NCI-H2081 treated with DMSO at 0.1 percent for 48 hours (cell line): Measurements from ENCODE around the gene ARSB.

Experiments
- DNase-seq: peaks from one replicate; lab custom pipeline; 2025; lab: John Stamatoyannopoulos, UW

ARSB gene

DNA sequence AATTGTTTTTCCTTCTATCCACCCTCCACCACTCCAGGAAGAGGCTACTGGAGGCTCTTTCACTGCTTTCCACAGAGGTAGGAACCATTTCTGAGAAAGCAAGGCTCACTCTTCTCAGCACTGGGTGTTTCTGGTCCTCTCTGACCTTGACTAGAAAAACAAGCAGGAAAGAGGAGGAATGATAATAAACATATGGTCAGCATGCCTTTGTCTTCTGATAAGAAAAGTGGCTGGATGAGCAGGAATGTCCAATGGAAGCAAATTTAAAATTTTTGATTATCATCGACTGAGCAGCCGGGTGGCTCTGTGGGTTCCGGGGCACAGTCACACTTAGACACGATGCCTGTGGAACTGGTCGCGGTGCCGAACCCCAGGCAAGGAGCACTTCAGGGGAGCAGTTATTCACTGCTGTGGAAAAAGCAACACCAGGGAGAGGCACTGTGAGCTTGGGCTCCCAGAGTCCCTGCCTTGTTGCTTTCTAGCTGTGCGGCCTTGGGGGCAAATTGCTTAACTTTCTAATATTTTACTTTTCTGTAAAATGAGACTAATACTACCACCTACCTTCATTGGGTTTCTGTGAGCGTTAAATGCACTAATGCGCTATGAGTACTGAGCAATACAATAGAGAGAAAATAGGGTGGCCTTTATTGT lies 179.5 kb downstream of the ARSB start:
- no peak for DNase-seq

DNA sequence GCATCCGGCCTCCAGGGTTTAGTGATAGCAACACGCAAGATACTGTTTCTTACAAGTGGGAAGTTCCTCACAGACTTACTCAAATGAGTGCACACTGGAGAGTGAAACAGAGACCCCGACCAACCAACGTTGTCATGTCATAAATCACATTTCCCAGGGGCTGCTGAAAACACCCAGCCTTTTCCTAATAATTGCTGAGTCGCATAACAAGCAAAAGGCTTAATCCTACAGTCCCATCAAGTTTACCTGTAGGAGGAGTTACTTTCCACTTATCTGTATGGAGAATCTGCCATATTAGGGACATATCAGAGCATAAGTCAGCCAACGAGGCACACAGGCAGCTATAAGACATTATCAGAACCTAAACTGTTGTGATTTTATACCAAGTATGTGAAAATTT lies 180.1 kb downstream of the ARSB start:
- no peak for DNase-seq

DNA sequence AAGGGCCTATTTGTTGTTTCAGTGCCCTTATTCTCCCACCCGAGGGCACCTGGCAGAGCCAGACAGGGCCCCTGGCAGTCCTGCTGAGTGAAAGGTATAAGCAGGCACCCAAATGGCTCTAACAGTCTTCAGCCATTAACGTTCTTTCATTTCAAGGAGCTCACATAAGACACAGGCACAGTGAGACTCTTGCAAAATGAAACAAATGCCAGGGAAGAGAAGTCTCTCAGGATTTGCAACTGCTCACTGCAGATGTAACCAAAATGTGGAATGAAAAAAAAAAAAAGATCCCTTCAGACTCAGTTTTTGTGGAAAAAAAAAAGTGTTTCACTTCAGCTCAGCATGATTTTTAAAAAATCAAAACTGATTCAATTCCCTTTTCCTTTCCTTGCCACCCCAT lies 181.2 kb downstream of the ARSB start:
- no peak for DNase-seq

DNA sequence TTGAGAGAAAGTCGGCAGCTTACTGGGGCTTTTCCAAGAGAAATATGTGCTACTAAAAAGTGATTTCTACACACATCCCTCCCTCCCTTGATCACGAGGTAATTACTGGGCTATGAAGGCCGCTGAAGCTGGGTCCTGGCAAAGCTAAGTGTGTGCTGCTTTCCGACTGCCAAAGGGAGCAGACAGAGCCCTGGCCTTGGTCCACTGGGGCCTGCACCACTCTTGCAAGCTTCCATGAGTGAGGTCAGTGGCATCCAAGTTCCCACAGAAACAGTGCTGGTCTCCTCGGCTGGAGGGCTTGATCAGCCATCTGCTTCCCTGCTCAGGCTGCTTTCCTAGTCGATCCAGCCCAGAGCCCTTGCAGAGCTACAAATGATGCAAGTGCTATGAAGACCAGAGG lies 181.8 kb downstream of the ARSB start:
- DNase-seq = no peak

DNA sequence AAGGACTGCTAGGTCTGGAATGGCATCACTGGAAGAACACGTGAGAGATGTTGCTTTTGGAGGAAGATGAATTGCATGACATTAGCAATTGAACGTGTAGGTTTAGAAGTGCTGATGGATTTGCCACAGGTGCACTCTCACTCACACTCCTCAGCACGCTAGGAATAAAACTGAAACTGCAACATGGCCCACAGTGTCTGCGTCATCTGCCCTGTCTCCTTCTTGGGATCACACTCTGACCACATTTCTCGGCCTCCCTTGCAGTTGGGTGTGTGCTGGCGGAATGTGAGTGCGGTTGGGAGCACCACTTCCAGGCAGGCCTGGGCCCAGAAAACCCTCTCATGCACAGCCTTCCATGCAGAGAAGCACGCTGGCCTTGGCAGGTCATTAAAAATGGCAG lies 183.7 kb downstream of the ARSB start:
- no peak for DNase-seq

DNA sequence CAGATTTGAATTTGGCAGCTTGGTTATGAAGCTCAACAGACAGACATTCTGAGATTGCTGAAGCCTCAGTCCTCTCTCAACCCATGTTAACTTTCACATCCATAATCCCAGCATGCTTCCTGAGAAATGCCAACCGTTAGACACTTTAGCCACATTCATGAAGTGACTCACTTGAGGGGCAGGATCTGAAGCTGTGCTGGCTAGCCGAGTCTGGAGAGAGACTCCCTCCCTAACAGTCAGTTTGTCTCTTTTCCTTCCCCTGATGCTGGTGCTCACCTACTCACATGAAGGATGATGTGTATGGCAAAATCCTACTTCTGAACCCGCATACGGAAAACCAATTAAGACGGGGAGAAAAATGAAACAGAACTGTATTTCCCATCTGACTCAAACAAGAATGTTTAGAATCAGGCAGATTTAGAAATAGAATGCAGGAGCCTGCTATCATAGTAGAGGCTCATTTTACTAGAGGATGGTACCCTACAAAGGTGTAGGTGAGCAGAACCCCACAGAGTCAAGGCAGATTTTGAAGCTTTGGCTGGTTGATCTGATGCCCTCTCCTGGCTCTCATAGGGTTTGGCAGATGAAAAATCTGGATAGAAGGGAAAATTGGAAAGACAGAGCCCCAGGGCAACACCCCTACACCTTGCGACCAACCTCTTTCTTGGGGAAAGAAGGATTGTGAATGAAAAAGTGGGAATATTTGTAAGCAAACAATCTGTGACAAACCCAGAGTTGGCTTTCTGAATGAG lies 185.7 kb downstream of the ARSB start:
- no peak for DNase-seq

DNA sequence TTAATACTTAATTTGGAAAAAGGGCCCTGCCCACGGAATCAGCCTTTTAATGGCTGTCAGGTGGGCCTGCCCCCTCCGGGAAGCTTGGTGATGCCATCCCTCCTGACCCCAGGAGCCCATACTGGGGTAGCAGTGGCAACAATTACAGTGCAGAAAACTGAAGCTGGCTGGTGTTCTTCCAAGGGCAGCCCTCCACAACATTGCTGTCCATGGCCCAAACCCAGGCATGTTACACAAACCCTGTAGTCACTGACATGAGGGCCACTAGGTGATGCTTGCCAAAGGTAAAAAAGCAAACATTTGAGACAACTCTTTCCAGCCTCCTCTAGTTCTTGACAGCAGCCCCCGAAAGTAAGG lies 186.5 kb downstream of the ARSB start:
- DNase-seq = no peak

DNA sequence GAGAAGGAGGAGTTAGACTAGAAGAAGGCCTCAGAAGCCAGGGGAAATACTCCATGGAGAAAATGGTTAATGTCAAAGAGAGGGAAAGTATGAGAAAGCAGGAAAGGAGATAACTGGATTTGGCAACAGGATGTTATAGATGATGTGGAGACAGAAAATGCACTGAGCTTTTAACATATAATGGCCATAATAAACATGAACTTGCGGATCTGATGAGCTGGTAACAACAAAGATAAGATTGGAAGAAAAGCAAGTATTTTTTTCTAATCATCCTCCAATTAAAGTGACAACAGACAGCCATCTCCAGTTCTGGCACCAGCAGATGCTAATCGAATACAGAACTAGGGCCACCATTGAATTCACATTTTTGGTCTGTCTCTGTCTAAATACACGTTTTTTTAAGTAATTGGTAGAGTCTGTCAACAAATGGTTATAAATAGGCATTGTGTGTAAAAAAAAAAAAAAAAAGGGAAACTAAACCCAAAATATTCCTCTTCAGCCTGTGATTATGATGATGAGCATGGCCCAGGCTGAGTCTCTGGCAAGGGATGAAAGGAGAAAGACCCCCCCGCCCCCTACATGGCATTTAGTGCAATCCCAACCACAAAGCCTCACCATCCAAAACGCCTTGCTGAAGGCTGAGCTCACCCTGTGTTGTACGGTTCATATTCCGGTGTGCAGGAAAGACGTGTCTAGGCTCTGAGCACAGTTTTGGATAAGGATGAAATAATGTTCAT lies 187.0 kb downstream of the ARSB start:
- no peak for DNase-seq

DNA sequence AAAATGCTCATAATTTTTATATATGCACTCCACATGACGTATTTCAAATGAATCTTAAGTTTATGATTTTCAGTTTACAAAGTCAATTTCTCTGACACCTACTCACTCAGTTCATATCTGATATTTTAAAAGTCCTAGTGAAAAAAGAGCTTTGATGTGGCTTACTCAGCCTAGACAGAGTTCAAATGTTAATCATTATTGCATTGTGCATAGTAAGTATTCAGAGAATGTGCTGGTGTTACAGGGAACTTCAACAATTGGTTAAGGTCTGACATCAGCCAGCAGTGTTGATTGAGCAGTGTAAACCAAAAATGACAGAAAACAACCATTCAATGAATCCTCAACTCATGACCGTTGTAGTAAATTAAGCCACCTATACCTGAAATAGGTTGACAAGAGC lies 189.4 kb downstream of the ARSB start:
- no peak for DNase-seq

DNA sequence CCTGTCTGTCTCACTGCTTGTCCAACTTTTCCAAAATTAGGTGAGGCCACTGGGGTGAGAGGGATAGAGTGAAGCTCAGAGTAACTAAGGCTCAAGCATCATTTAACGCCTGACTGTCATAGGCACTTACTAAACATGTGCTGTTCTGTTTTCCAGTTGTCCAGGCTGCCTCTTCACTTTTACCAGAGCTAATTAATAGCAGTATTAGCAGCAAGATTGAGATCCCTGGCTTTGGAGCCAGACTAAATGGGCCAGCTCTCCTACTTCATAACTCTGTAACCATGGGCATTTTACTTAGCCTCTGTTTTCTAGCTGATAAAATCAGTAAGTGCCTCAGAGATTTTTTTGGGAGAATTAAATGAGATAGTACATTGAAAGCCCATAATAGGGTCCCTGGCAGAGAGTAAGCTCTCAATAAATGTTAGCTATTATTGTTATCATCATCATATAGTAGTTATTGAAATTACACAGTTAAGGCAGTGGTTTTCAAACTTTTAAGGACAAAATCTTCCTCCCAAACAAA lies 190.4 kb downstream of the ARSB start:
- no peak for DNase-seq

DNA sequence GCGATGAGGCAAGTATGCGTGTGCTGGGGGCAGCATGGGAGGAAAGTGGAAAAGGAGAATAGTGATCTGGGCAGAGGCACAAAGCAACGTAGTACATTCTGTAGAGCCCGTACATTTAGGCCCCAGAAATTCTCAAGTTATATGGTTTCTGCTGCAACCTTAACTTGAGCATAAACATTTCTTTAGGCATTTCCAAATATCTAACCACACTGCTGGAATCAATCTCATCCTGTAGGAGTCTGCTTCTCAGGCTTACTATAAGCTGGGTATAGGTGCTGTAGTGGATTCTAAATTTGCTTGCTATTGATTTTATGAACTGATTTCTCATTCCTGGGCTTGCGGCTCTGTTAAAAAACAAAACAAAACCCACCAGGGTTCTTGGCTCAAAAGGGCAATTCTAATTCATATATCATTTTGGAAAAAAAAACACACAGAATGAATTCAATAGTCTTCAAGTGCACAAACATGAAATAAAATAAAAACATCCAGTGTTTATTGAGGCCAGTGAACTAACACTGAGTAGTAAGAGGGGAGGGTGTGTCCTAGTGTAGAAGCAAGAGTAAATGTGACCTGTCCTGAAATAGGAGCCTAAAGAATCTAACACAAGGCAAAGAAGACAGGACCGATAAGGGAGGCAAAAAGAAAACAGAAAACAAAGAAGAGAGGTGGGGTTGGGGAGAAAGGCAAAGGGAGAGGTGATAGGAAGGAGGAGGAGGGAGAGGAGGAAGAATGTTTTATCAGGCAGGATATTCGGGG lies 191.0 kb downstream of the ARSB start:
- no peak for DNase-seq

DNA sequence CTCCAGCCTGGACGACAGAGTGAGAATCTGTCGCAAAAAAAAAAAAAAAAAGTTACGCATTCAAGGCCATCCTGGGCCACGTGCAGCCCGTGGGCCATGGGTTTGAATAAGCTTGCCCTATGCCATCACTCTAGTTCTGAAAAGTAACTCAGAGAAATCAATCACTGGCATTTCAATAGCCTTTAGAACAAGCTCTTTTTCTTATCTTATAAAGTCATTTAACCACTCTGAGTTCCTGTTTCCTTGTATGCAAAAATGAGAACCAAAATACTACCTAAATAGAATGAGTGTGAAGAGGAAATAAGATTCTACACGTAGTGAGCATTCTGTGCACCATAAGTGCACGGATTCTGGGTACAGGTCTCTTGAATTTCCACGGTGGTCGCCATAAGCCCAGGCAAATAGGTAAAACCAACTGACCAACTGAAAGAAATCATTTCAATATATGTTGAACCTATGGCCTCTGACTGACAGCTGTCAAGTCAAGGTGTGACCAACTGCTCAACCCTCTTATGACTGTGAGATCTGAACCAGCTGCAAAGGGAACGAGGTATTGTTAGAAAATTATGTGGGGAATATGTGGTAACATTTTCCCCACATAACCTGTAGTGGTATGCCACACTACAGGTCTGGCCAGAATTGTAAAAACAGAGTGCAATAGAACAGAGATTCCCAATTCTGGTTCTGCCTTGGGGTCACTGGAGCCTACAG lies 192.6 kb downstream of the ARSB start:
- no peak for DNase-seq

DNA sequence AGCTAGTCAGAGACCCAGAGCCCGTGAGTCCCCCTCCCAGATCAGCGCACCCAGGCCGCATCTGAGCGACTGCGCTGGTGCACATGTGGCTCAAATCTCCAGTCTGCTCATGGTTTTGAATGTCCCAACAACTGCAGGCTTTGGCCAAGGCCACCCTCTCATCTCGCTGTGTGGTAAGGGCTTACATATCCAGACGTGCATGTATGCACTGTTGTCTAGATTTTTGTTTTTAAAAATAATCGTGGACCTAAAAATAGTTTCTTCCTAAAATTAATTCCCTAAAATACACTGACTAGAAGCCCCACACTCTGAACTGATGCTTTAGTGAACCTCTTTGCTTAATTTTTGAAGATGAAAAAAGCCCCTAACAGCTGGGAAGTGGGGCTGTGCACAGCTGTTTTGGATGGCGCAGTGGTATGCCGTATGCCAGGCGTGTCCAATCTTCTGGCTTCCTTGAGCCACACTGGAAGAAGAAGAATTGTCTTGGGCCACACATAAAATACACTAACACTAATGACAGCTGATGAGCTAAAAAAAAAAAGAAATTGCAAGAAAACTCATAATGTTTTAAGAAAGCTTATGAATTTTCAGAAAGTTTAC lies 193.5 kb downstream of the ARSB start:
- no peak for DNase-seq

DNA sequence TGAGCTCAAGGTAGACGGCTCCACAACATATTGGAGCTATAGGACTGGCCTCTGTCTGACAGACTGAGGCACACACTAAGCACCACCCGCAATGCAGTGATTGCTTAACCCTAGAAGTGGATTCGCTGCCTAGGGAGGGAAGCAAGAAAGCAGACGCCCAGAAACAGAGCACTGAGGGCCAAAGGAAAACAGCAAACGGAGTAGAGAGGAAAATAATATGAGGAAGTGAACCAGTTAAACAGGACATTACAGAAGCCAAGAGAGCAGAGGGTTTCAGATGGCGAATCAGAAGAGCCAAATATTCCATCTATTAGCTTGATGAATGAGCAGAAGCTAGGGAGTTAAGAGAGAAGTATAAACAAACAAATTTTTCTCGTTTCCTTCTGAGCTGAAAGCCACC lies 197.3 kb downstream of the ARSB start:
- no peak for DNase-seq

DNA sequence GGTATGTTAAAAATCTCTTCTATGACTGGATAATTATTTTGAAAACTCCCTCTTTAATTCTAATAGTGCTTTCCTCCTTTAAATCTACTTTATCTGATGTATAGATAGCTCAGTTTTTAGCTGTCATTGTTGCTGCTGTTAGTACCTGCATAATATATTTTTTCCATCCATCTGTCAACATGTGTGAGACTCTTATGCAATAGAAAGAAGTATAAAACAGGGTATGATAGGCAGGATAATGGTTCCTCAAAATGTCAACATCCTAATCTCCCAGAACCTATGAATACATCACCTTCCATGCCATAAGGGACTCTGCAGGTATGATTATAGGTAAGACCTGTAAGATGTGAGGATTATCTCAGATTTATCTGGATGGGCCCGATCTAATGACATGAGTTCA lies 199.7 kb downstream of the ARSB start:
- no peak for DNase-seq

DNA sequence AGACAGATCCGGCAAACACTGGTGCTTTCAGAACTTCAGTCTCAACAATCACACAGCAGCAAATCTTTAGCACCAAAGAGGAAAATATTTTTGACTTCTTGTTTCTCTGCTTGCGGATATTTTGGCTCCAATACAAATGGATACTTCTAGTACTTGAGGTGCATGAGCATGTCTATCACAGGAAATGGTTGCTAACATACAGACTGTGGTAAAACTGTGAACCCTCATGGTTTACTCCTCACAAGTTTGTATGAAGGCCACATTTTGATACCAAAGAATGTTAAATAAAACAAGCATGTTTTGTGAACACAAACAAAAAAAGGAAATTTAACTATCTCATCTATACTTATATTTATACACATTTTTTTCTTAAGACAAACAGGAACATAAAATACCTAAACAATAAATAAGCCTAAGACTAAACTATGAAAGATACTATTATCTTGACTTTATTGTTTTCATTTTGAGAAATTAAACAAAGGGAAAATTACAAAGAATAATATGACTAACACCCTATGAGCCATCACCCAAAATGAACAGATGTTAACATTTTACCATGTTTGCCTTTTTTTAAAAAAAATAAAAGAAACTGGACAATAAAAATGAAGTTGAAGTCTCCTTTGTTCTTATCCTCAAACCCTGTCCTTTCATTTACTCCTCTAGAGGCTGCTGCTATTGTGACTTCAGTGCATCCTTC lies 201.5 kb downstream of the ARSB start:
- DNase-seq = no peak

DNA sequence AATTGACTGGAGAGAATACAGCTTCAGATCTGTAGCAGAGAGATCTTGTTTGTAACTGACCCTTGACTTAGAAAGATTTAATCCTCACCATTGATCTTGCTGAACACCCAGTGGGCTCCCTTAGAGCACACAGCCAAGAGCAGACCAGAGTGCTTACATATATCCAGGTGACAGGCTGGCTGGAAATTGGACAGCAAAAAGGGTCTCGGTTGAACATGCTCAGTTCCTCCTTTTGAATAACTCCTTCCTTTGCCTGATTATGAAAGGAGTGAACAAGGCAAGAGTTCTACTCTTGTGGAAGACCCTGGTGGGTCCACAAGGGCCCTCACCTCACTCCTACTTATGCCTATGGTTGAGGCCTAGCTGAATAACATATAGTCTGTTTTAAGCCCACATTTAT lies 202.4 kb downstream of the ARSB start:
- DNase-seq = no peak

DNA sequence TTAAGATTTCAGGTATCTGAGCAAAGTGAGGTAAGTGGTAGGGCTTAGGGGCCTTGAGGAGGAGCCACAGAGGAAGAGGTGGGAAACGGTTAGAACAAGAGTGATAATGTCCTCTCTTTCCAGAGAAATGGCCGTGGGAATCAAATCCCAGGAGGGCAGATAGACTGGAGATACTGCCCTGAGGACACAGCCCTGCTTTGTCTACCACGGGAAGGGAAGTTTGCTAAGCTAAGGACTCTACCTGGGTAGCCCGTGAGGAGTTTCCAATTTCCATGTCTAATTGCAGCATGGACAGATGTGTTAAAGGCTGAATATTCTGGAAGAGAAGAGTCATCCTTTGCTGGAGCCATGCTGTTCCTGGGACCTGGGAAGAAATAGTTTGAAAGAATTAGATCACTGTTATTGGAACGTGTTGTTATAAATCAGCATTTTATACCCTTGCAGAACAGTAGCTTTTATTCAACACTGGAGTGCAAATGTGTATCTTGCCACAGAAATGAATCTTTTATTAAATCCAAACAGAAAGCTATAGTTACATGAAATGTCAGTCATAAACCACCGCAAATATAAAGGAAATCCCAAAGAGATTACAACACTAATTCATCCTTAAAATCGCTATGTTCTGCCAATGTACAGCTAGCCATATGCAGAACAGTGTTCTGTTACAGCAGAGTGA lies 203.4 kb downstream of the ARSB start:
- DNase-seq = no peak

DNA sequence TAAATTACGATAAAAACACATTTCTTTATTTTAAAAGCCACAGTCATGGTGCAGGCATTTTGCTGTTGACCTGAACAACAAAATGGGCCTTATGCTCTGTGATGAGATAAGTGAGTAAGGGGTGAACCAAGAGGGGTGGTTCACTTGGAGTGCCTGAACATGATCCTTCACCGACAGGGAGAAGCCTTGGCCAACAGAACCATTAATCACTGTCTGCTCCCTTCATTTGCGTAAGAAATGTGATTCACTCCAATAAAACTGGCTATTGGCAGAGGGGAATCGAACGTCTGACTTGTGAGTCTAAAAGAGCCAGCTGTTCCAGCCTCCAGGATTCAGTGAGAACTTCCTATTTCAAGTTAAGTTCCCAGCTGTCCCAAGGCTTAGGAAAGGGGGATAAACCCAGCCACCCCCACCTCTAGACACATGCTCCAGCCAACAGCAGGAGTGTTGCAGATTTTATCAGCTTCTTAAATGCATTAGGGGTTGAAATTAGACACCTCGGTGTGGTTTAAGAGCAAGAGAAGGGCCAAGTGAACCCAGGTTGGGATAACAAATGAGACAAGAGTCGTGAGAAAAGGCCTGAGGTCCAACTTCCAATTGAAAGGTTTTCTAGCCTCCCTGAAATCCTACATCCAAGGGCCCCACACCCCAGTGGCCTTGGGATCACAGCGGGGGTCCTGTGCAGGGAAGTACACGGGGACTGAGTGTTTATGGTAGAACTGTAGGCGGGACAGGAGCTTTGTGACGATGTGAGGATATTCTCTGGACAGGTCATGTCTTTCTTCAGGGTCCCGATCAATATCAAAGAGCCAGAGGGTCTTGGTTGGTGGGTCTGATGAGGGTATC lies 205.1 kb downstream of the ARSB start:
- DNase-seq = no peak
